Lung (tissue), 16 donors: ENCODE data around the gene PSMG2. TPM values are rescaled to one million over a fixed set of nuclear protein-coding genes. Genes with fewer than 3 reads are reported as not detected.

Experiments used
- ATAC-seq: fragments of 200-7000 bp; cut with Tn5 transposase; one replicate; pipeline ENCODE4 v1.9.1; 2020; ENCODE audit warnings: moderate number of reproducible peaks; ENCODE audit not compliant: insufficient read depth, low FRiP score
- DNase-seq, 3 donors: peaks; one replicate each; pipeline ENCODE4 v3.0.0-alpha.2; 2013 to 2017
- H3K27ac ChIP-seq, 2 donors: one replicate each; pipeline ENCODE4 v1.5.1; 2013; ENCODE audit warnings: mild to moderate bottlenecking in 2 of 2, moderate library complexity in 2 of 2, control low read depth in 1 of 2, inconsistent platforms in 1 of 2, low read depth in 1 of 2, low read length in 1 of 2
- H3K27me3 ChIP-seq, 3 donors: one replicate each; pipeline ENCODE4 v1.5.1; 2013; ENCODE audit warnings: low read length in 2 of 3; ENCODE audit not compliant: control insufficient read depth in 3 of 3, insufficient read depth in 3 of 3
- H3K36me3 ChIP-seq, 4 donors: one replicate each; pipeline ENCODE4 v1.5.1; 2013; ENCODE audit warnings: low read length in 4 of 4, mild to moderate bottlenecking in 1 of 4, moderate library complexity in 1 of 4; ENCODE audit not compliant: control insufficient read depth in 4 of 4, insufficient read depth in 4 of 4
- H3K4me1 ChIP-seq, 5 donors: one replicate each; pipeline ENCODE4 v1.5.1; 2013; ENCODE audit warnings: low read length in 5 of 5, mild to moderate bottlenecking in 2 of 5, moderate library complexity in 1 of 5; ENCODE audit not compliant: control insufficient read depth in 5 of 5, insufficient read depth in 5 of 5
- H3K4me3 ChIP-seq: one replicate; pipeline ENCODE4 v1.5.1; 2013; ENCODE audit warnings: mild to moderate bottlenecking, control low read depth, moderate library complexity
- H3K9ac ChIP-seq, 2 donors: one replicate each; pipeline ENCODE4 v1.5.1; 2013; ENCODE audit warnings: low read length in 2 of 2, control low read depth in 1 of 2; ENCODE audit not compliant: insufficient read depth in 1 of 2
- H3K9me3 ChIP-seq, 4 donors: one replicate each; pipeline ENCODE4 v1.5.1; 2013; ENCODE audit warnings: low read length in 3 of 4, mild to moderate bottlenecking in 1 of 4, moderate library complexity in 1 of 4; ENCODE audit not compliant: control insufficient read depth in 4 of 4, insufficient read depth in 3 of 4
- CTCF ChIP-seq: IDR thresholded peaks from 2 replicates; pipeline ENCODE4 v1.5.1; 2012; ENCODE audit warnings: mild to moderate bottlenecking; ENCODE audit errors: control extremely low read depth, extremely low read depth
- WGBS, 2 donors: extraction: QIAGEN DNeasy Blood & Tissue Kit; methylation state at CpG; one replicate each; pipeline ENCODE4 v1.1.7; 2013; 5-methylcytosine and 5-hydroxymethylcytosine counted together
- long read RNA-seq, 5 donors: transcript quantifications; one replicate each; lab custom pipeline, GENCODE V29; 2026
- polyA plus RNA-seq, 2 donors: library from polyadenylated mRNA; stranded (reverse); fragments of 200-250 nt; gene quantifications; one replicate each; pipeline ENCODE4 v1.2.1, GENCODE V29; 2013
- total RNA-seq, 2 donors: library from RNA; depleted of rRNA in 1 of 2; stranded (reverse); fragments of >200 nt in 1 of 2; gene quantifications; one replicate each; pipeline ENCODE4 v1.2.1, GENCODE V29; 2014 to 2021
- donor health status: control.
- donor health status: control.
- donor health status: Bipolar disorder and iron deficiency.
- donor health status: healthy.
- donor health status: DM: yes; HTN: yes; CAD: no.

PSMG2 gene
- total RNA-seq (10 to 100 TPM; 53.3 to 60.7 TPM), polyA plus RNA-seq (100 to 1,000 TPM in 1 of 2 donors, 10 to 100 TPM in 1; 61.8 to 117 TPM)
- long read RNA-seq, donor 1, transcript PSMG2-201 (7 exons, 1,686 nt), result major isoform, 49 of 51 reads
- long read RNA-seq, donor 1, partial matches to known transcripts, result 0 of 51 reads
- long read RNA-seq, donor 1, other reads (novel, unspliced or antisense), result 0 of 51 reads
- long read RNA-seq, donor 2, transcript PSMG2-201 (7 exons, 1,686 nt), result major isoform, 6 of 7 reads
- long read RNA-seq, donor 2, partial matches to known transcripts, result 0 of 7 reads
- long read RNA-seq, donor 2, other reads (novel, unspliced or antisense), result 0 of 7 reads
- long read RNA-seq, donor 3, transcript PSMG2-201 (7 exons, 1,686 nt), result major isoform, 26 of 37 reads
- long read RNA-seq, donor 3, partial matches to known transcripts, result 7 of 37 reads
- long read RNA-seq, donor 3, other reads (novel, unspliced or antisense), result 0 of 37 reads
- long read RNA-seq, donor 4, transcript PSMG2-201 (7 exons, 1,686 nt), result major isoform, 17 of 20 reads
- long read RNA-seq, donor 4, partial matches to known transcripts, result 0 of 20 reads
- long read RNA-seq, donor 4, other reads (novel, unspliced or antisense), result 0 of 20 reads
- long read RNA-seq, donor 5, transcript PSMG2-201 (7 exons, 1,686 nt), result major isoform, 44 of 52 reads
- long read RNA-seq, donor 5, partial matches to known transcripts, result 5 of 52 reads
- long read RNA-seq, donor 5, other reads (novel, unspliced or antisense), result 0 of 52 reads

- Histone ChIP-seq H3K9me3 (no peaks in the 10 kb centered on the region), H3K4me1 (peaks cover 0 to 24% (median 10%) of the 10 kb centered on the region in 5 donors), H3K27me3 (no peaks in the 10 kb centered on the region), H3K4me3 (peak within 1 kb of the TSS; percentile 93), H3K27ac (peak within 1 kb of the TSS; percentile 96 to 100), H3K9ac (peak within 1 kb of the TSS; percentile 84 to 96), H3K36me3 (peaks cover 1 to 8% (median 7%) of the 10 kb centered on the region in 4 donors)
- WGBS, 2 donors, result 0% methylated on average over 74 to 89 of the region's 89 CpGs
- DNase-seq (peak; percentile 93), ATAC-seq (peak; percentile 95)
- no peak for TF ChIP-seq CTCF
Observed at GRCh38 chr18:12702221-12703095, at the start of gene PSMG2, which contains the start of gene CEP76. PSMG2 (plus strand) TSS chr18:12703042; CDS start chr18:12703108, 66 bp downstream. CEP76 (minus strand) TSS chr18:12702723; CDS start chr18:12702548, 175 bp downstream.

- DNase-seq (no peak), ATAC-seq (no peak)
- peaks cover 0 to 12% (median 8%) of the 10 kb centered on the region in 5 donors for H3K4me1 ChIP-seq
- H3K27me3 ChIP-seq, result no peaks in the 10 kb centered on the region
- WGBS, 2 donors, result 81 to 91% methylated on average over 1 of the region's 1 CpG
- H3K9me3 ChIP-seq, result peaks cover 0 to 4% (median 0%) of the 10 kb centered on the region in 4 donors
- H3K27ac ChIP-seq, result no peak overlapping the region
- H3K36me3 ChIP-seq, result no peaks in the 10 kb centered on the region
- H3K9ac ChIP-seq, result no peak overlapping the region
- H3K4me3 ChIP-seq, result no peak overlapping the region
- TF ChIP-seq CTCF, result no peak
Observed at GRCh38 chr18:12654971-12655370, 47.9 kb upstream of the PSMG2 start.

- Histone ChIP-seq H3K4me1 (peaks cover 0 to 12% (median 8%) of the 10 kb centered on the region in 5 donors), H3K4me3 (peak overlapping the region; percentile 90), H3K36me3 (peaks cover 0 to 2% (median 0%) of the 10 kb centered on the region in 4 donors), H3K27me3 (no peaks in the 10 kb centered on the region), H3K27ac (peak overlapping the region in 1 of 2 donors; percentile 95), H3K9me3 (peaks cover 0 to 4% (median 0%) of the 10 kb centered on the region in 4 donors), H3K9ac (peak overlapping the region; percentile 77 to 96)
- no peak for TF ChIP-seq CTCF
- 12 to 28% methylated on average over 3 of the region's 3 CpGs for WGBS, 2 donors
- no peak for ATAC-seq
- DNase-seq, result peak in 1 of 3 donors; percentile 57
Observed at GRCh38 chr18:12656605-12656937, 46.3 kb upstream of the PSMG2 start.
